Activated CD4-positive, alpha-beta T cell treated with anti-CD3 and anti-CD28 coated beads, Interleukin-2, amount 50 U/mL, for 24 hours (primary cell): ENCODE data around the gene SETD9.

ENCODE experiments used
- DNase-seq, 2 donors: peaks; one replicate each; pipeline ENCODE4 v3.0.0-alpha.2; 2020; ENCODE audit warnings: low read depth in 1 of 2, low spot score in 1 of 2

The SETD9 gene

GRCh38 chr5:56909294-56910209 lies at the start of gene SETD9:
Gene SETD9 (plus strand): TSS chr5:56909596. CDS start chr5:56909646, 50 bp downstream.
- peak; percentile 74 to 90 for DNase-seq

- DNase-seq: no peak
Observed at GRCh38 chr5:56861893-56862485, 47.4 kb upstream of the SETD9 start.

- no peak for DNase-seq
Observed at GRCh38 chr5:56862909-56863308, 46.5 kb upstream of the SETD9 start.

- no peak for DNase-seq
Observed at GRCh38 chr5:56871777-56872176, 37.6 kb upstream of the SETD9 start.

GRCh38 chr5:56873056-56873455 lies 36.3 kb upstream of the SETD9 start:
- no peak for DNase-seq

- no peak for DNase-seq
Observed at GRCh38 chr5:56876327-56876726, 33.1 kb upstream of the SETD9 start.

- DNase-seq: no peak
Observed at GRCh38 chr5:56881571-56881970, 27.8 kb upstream of the SETD9 start.

GRCh38 chr5:56893251-56893951 lies 16.0 kb upstream of the SETD9 start:
- no peak for DNase-seq

- no peak for DNase-seq
Observed at GRCh38 chr5:56896763-56897162, 12.6 kb upstream of the SETD9 start.

- no peak for DNase-seq
Observed at GRCh38 chr5:56898213-56898612, 11.2 kb upstream of the SETD9 start.

GRCh38 chr5:56900395-56900794 lies 9.0 kb upstream of the SETD9 start:
- DNase-seq: no peak

GRCh38 chr5:56900858-56901578 lies 8.4 kb upstream of the SETD9 start:
- DNase-seq: peak in 1 of 2 donors; percentile 38

GRCh38 chr5:56908942-56909293 lies 478 bp upstream of the SETD9 start:
- no peak for DNase-seq

- no peak for DNase-seq
Observed at GRCh38 chr5:56910210-56910965, 992 bp downstream of the SETD9 start.

GRCh38 chr5:56913766-56914165 lies 4.4 kb downstream of the SETD9 start:
- no peak for DNase-seq

- DNase-seq: no peak
Observed at GRCh38 chr5:56914678-56915077, 5.3 kb downstream of the SETD9 start.

GRCh38 chr5:56917534-56917933 lies 8.1 kb downstream of the SETD9 start:
- no peak for DNase-seq

- DNase-seq: no peak
Observed at GRCh38 chr5:56918054-56918453, 8.7 kb downstream of the SETD9 start.

GRCh38 chr5:56919942-56920662 lies 10.7 kb downstream of the SETD9 start:
- DNase-seq: no peak

- no peak for DNase-seq
Observed at GRCh38 chr5:56922922-56923321, 13.5 kb downstream of the SETD9 start.
